ENCODE data around the gene S100P. TPM values are rescaled to one million over a fixed set of nuclear protein-coding genes. Genes with fewer than 3 reads are reported as not detected.
"Not testable (repeated sequence)": the region's sequence is repeated elsewhere in the genome, so short reads cannot be mapped to it uniquely, and the experiment has no call there.

S100P gene
- total and polyA plus RNA-seq, 2 experiments from 2014 or later = 0.80 TPM; not detected in 1

DNA sequence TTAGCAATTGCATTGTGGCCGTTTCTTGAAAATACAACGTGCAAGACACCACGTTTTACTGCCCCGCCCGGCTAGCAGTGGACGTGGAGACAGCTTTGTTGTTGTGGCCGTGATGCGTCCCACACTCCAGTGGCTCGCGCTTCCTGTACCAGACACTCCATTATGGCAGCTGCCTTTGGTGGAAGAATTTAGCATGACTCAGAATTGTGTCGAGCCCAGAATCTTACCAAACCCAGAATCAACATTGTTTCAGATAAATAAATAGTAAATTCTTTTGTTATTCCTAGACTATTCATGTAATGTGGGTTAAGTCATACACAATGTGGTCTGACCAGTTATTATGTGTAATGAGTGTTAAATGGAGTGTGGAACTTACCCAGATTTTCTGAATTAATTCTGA is 25.3 kb upstream of the S100P start:
- H3K4me2 ChIP-seq (ENCODE audit: unreplicated experiment) = no peak overlapping the region
- no peak overlapping the region for H3K4me3 ChIP-seq
- DNase-seq = peak; percentile 63
- no peaks in the 10 kb centered on the region for H3K9me3 ChIP-seq (ENCODE audit: low read depth)
- no peaks in the 10 kb centered on the region for H3K27me3 ChIP-seq (replicated peaks; ENCODE audit: insufficient read depth)
- H3F3A ChIP-seq (ENCODE audit: insufficient read depth) = peaks cover 7% of the 10 kb centered on the region
- no peak for TF ChIP-seq EZH2phosphoT487 (IDR thresholded peaks at IDR 0.05; ENCODE audit: insufficient read depth, low read depth)
- TF ChIP-seq EZH2 (IDR thresholded peaks at IDR 0.05; ENCODE audit: insufficient read depth, poor library complexity, severe bottlenecking) = no peak
- no peaks in the 10 kb centered on the region for H3K4me1 ChIP-seq (ENCODE audit: insufficient read depth)
- H3K36me3 ChIP-seq (ENCODE audit: low read depth) = no peaks in the 10 kb centered on the region
- H3K9me2 ChIP-seq (ENCODE audit: insufficient read depth) = no peaks in the 10 kb centered on the region
- no peaks in the 10 kb centered on the region for H4K20me1 ChIP-seq (ENCODE audit: insufficient read depth)
- H3K9ac ChIP-seq = no peak overlapping the region
- no peak overlapping the region for H2AFZ ChIP-seq
- H3K27ac ChIP-seq = no peak overlapping the region
- 69 to 71% methylated on average over 11 of the region's 11 CpGs for WGBS, 2 experiments (ENCODE audit: low coverage in 1 of 2, low lambda C conversion rate in 2 of 2, missing lambda C conversion rate in 2 of 2)
- in situ Hi-C loops (cut with MboI) = no loop called here
- H3K79me2 ChIP-seq (ENCODE audit: insufficient read depth) = no peaks in the 10 kb centered on the region

DNA sequence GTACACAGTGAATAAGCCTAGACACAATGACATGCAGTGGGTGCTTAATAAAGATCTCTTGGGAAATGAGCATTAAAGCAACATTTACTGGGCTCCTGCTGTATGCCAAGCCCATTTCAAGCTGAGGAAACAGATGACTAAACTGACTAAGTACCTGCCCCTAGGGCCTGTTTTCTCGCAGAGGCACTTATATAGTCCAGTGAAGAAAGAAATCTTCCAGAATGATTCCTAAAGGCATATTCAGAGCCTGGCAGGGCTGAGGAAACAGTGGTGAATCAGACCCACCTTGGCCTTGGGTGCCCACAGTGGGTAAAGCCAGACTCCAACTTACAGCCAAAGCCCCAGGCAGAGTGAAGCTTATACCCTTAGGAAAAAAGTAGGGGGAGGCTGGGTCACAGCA is 22.0 kb upstream of the S100P start:
- Histone ChIP-seq H3K4me3 (no peak overlapping the region), H3K27ac (no peak overlapping the region), H3K9me3 (ENCODE audit: low read depth) (no peaks in the 10 kb centered on the region), H3K9ac (no peak overlapping the region), H3K79me2 (ENCODE audit: insufficient read depth) (peaks cover 22% of the 10 kb centered on the region), H3F3A (ENCODE audit: insufficient read depth) (peaks cover 10% of the 10 kb centered on the region), H2AFZ (no peak overlapping the region), H3K27me3 (replicated peaks; ENCODE audit: insufficient read depth) (no peaks in the 10 kb centered on the region), H3K9me2 (ENCODE audit: insufficient read depth) (no peaks in the 10 kb centered on the region), H3K36me3 (ENCODE audit: low read depth) (no peaks in the 10 kb centered on the region), H3K4me1 (ENCODE audit: insufficient read depth) (peaks cover 15% of the 10 kb centered on the region), H3K4me2 (ENCODE audit: unreplicated experiment) (no peak overlapping the region), H4K20me1 (ENCODE audit: insufficient read depth) (no peaks in the 10 kb centered on the region; the same call in 1 of the 2 replicates)
- no peak for TF ChIP-seq EZH2 (IDR thresholded peaks at IDR 0.05; ENCODE audit: insufficient read depth, poor library complexity, severe bottlenecking)
- TF ChIP-seq EZH2phosphoT487 (IDR thresholded peaks at IDR 0.05; ENCODE audit: insufficient read depth, low read depth) = no peak
- WGBS, 2 experiments (ENCODE audit: low coverage in 1 of 2, low lambda C conversion rate in 2 of 2, missing lambda C conversion rate in 2 of 2) = 85 to 88% methylated on average over 1 of the region's 1 CpG
- in situ Hi-C loops (cut with MboI) = no loop called here
- no peak for DNase-seq

DNA sequence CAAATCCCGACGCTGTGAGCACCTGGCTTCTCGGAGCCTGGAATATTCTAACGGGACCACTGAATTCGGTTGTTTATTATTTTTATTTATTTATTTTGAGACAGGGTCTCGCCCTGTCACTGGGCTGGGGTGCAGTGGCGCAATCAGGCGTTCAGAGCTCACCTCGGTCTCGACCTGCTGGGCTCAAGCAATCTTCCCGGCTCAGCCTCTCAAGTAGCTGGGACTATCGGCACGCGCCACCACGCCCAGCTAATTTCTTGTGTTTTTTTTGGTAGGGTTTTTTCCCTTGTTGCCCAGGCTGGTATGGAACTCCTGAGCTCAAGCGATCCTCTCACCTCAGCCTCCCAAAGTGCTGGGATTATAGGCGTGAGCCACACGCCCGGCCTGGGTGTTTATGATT is 21.5 kb upstream of the S100P start:
- WGBS, 2 experiments (ENCODE audit: low coverage in 1 of 2, low lambda C conversion rate in 2 of 2, missing lambda C conversion rate in 2 of 2) = 96 to 98% methylated on average over 19 of the region's 19 CpGs
- DNase-seq = no peak
- in situ Hi-C loops (cut with MboI) = no loop called here
- no peaks in the 10 kb centered on the region for H3K27me3 ChIP-seq (replicated peaks; ENCODE audit: insufficient read depth)
- H3K9me2 ChIP-seq (ENCODE audit: insufficient read depth) = no peaks in the 10 kb centered on the region
- no peak overlapping the region for H3K9ac ChIP-seq
- H3K4me1 ChIP-seq (ENCODE audit: insufficient read depth) = peaks cover 15% of the 10 kb centered on the region
- H3K36me3 ChIP-seq (ENCODE audit: low read depth) = no peaks in the 10 kb centered on the region
- H4K20me1 ChIP-seq (ENCODE audit: insufficient read depth) = no peaks in the 10 kb centered on the region; the same call in 1 of the 2 replicates
- peaks cover 10% of the 10 kb centered on the region for H3F3A ChIP-seq (ENCODE audit: insufficient read depth)
- TF ChIP-seq EZH2phosphoT487 (IDR thresholded peaks at IDR 0.05; ENCODE audit: insufficient read depth, low read depth) (no peak), EZH2 (IDR thresholded peaks at IDR 0.05; ENCODE audit: insufficient read depth, poor library complexity, severe bottlenecking) (no peak)
- no peak overlapping the region for H3K4me2 ChIP-seq (ENCODE audit: unreplicated experiment)
- H2AFZ ChIP-seq = no peak overlapping the region
- H3K9me3 ChIP-seq (ENCODE audit: low read depth) = no peaks in the 10 kb centered on the region
- peaks cover 27% of the 10 kb centered on the region for H3K79me2 ChIP-seq (ENCODE audit: insufficient read depth)
- H3K27ac ChIP-seq = no peak overlapping the region
- H3K4me3 ChIP-seq = no peak overlapping the region

DNA sequence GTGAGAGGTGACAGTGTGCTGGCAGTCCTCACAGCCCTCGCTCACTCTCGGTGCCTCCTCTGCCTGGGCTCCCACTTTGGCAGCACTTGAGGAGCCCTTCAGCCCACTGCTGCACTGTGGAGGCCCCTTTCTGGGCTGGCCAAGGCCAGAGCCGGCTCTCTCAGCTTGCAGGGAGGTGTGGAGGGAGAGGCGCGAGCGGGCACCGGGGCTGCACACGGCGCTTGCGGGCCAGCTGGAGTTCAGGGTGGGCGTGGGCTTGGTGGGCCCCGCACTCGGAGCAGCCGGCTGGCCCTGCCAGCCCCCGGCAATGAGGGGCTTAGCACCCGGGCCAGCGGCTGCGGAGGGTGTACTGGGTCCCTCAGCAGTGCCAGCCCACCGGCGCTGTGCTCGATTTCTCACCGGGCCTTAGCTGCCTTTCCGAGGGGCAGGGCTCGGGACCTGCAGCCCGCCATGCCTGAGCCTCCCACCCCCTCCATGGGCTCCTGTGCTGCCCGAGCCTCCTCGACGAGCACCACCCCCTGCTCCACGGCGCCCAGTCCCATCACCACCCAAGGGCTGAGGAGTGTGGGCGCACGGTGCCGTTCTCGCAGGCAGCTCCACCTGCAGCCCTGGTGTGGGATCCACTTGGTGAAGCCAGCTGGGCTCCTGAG is 21.0 kb upstream of the S100P start:
- 96 to 97% methylated on average over 17 to 27 of the region's 34 CpGs for WGBS, 2 experiments (ENCODE audit: low coverage in 1 of 2, low lambda C conversion rate in 2 of 2, missing lambda C conversion rate in 2 of 2)
- H3K4me3 ChIP-seq; in situ Hi-C loops (cut with MboI); H3K4me2 ChIP-seq (ENCODE audit: unreplicated experiment); H3K9me3 ChIP-seq (ENCODE audit: low read depth); DNase-seq; H3K9ac ChIP-seq; H4K20me1 ChIP-seq (ENCODE audit: insufficient read depth); H3F3A ChIP-seq (ENCODE audit: insufficient read depth); H3K27me3 ChIP-seq (replicated peaks; ENCODE audit: insufficient read depth); H2AFZ ChIP-seq; H3K9me2 ChIP-seq (ENCODE audit: insufficient read depth); H3K36me3 ChIP-seq (ENCODE audit: low read depth); H3K27ac ChIP-seq: not testable (repeated sequence)
- Histone ChIP-seq H3K4me1 (ENCODE audit: insufficient read depth) (peaks cover 15% of the 10 kb centered on the region), H3K79me2 (ENCODE audit: insufficient read depth) (peaks cover 32% of the 10 kb centered on the region)

DNA sequence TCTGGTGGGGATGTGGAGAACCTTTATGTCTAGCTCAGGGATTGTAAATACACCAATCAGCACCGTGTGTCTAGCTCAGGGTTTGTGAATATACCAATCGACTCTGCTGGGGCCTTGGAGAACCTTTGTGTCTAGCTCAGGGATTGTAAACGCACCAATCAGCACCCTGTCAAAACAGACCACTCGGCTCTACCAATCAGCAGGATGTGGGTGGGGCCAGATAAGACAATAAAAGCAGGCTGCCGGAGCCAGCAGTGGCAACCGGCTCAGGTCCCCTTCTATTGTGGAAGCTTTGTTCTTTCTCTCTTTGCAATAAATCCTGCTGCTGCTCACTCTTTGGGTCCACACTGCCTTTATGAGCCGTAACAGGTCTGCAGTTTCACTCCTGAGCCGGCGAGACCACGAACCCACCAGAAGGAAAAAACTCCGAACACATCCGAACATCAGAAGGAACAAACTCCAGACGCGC is 20.5 kb upstream of the S100P start:
- Histone ChIP-seq H3K4me1 (ENCODE audit: insufficient read depth) (peaks cover 15% of the 10 kb centered on the region), H3K4me2 (ENCODE audit: unreplicated experiment) (peak overlapping the region; percentile 87), H3K27ac (peak overlapping the region; percentile 68), H3K4me3 (peak overlapping the region; percentile 84), H3K79me2 (ENCODE audit: insufficient read depth) (peaks cover 34% of the 10 kb centered on the region), H3K9ac (peak overlapping the region; percentile 79), H2AFZ (peak overlapping the region; percentile 100)
- DNase-seq; in situ Hi-C loops (cut with MboI); H3K27me3 ChIP-seq (replicated peaks; ENCODE audit: insufficient read depth); H3F3A ChIP-seq (ENCODE audit: insufficient read depth); H3K9me2 ChIP-seq (ENCODE audit: insufficient read depth); H4K20me1 ChIP-seq (ENCODE audit: insufficient read depth); H3K36me3 ChIP-seq (ENCODE audit: low read depth); H3K9me3 ChIP-seq (ENCODE audit: low read depth): not testable (repeated sequence)
- WGBS, 2 experiments (ENCODE audit: low coverage in 1 of 2, low lambda C conversion rate in 2 of 2, missing lambda C conversion rate in 2 of 2) = 23 to 24% methylated on average over 14 of the region's 14 CpGs

Data from GM23248 (cell line).